RPMI7951 (cell line): ENCODE data around the gene IER2. TPM values are rescaled to one million over a fixed set of nuclear protein-coding genes. Genes with fewer than 3 reads are reported as not detected.

ENCODE experiments used
- DNase-seq: peaks from one replicate; pipeline ENCODE4 v3.0.0-alpha.2; 2012; ENCODE audit warnings: low read depth
- total RNA-seq: library from RNA; depleted of rRNA; stranded (reverse); fragments of >200 nt; shearing (Covaris generic); gene quantifications from 2 replicates; pipeline ENCODE4 v1.2.3, GENCODE V29; 2014; rRNA removed

The IER2 gene
- 15.3 and 18.5 TPM in 2 replicates for total RNA-seq

DNA sequence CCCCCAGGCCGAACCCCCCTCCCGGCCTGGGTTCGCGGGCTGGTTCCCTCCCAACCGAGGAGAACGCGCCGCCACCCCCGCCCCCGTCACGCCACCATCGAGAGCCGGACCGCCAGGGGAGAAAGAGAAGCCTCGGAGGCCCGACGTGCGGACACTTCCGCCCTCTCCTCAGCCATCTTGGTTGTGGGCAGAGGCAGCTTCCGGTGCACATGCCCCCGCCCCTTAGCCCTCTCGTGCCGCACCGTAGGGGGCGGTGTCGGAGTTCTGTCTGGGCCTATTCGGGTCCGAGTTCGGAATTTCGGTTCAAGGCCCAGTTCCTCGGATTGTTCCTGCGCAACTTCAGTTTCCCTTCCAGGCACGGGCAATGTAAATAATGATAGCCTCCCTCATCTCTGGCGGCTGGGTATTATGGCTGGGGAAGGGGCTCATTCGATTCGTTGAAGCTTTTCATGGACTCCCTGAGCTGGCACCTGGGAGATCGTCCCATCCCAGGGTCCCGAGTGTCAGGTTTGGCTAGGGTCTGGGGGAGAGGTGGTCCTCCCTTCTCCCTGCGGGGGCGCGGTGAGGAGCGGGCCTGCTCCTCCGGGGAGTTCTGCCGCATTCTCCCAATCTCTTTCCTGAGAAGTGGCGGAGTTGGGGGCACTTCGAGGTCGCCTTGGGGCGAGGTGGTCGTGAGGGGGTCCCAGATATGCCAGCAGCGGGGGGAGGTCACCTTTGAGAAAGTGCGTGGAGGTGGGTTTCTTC lies at the start of gene IER2, which contains the start of gene STX10:
TSS of gene IER2 (plus strand) at position 225 of the 744 bp plus-strand sequence. CDS start 2,776 bp downstream, outside the sequence.
TSS of gene STX10 (minus strand) at position 189 of the 744 bp plus-strand sequence. CDS start 202 bp downstream, outside the sequence.
- peak; percentile 95 for DNase-seq

DNA sequence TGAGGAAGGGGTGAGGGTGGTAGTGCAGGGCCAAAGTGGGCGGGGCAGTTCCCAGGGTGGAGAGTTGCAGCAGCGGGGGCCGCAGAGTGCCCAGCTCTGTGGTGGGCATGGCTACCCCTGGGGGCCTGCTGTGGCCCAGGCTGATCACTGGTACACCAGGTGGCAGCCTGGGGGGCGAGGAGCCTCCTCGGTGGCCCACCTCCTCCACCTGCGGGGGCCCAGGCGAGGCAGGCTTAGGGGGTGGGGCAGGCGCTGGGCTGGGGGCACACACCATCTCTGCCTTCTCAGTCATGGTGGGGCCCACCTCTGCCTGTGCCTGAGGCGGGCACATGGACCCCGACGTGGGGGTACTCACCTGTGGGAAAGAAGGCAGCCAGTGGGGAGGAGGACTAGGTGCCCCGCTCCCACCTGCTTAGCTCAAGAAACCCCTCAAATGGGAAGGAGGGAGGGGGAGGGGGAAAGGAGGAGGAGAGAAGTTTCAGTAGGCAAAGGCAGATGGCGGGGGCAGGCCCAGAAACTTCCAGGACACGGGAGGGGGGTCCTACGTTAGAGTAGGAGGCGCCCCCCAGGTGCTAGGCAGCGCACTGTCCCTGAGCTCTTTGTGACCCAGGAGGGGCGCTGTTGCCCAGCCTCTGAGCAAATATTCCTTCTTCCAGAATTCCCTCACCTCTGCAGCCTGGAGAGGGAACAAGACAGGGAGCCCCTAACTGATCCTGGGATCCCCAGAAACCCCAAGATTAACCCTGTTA lies 49.2 kb upstream of the IER2 start:
- DNase-seq = no peak

DNA sequence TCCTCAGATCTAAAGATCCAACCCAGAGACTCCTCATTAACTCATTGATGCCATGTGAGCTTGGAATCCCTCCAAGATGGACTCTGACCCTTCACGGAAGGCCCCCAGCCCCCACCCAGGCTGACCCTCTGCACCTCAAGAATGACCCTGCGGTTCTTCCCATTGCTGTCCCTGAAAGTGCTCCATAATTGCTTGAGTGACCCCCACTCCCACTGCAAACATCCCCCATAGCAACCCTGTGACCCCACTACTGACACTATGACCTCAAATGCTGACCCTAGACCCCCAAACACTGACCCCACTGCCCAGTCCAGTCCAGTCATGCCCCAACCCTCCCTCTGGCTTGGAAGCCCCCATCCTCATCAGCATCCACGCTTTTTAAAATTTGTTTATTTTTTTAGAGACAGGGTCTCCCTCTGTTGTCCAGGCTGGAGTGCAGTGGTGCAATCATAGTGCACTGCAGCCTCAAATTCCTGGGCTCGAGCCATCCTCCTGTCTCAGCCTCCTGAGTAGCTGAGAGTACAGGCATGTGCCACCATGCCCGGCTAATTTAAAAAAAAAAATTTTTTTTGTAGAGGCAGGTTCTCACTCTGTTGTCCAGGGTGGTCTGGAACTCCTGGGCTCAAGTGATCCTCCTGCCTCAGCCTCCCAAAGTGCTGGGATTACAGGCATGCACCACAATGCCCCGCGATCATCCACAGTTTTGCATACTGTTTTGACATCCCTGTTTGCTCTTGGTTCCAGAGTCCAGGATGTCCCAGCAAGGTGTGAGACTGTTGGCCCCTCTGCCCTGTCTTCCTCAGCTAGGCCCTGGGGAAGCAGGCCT lies 48.4 kb upstream of the IER2 start:
- DNase-seq = no peak

- no peak for DNase-seq
These were observed 47.9 kb upstream of the IER2 start for GRCh38 chr19:13102416-13102665.

DNA sequence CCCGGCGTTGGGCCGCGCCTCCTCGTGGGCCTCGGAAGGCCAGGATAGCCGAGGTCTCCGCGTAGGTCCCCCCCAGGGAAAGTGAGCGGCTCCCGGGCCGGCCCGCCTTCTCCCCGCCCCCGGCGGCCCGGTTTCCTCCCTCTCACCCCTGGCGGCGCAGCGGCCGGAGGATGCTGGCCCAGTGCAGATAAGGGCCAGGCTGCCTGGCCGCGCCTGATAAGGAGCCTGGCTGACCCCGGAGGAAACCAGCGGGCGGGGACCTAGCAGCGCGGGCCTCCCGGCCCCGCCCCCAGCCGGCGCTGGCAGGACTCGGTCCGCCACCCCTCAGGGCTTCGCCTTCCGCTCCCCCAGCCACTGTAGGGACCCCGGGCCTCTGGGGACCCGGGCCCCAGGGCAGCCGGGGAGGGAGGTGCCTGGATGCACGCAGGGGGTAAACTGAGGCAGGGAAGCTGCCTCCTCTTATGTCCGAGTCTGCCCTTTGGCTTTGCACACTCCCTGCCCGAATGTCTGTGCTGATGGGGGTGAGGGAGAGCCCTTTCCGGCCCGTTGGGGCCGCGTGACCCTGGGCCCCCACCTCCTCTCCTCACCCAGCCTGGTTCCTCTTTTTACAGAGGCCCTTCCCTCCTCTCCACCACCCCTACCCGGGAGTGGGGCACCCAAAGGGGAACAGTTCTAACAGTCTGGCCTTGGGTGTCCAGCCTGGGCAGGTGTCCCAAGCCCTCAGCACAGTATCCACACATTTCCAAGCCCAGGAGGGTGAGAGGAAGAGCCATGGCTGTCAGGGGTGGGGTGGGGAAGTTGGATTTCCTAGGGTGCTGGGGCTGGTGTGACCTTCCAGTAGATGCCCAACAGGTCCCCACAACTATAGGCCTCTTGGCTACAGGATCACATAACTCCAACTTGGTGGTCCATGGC lies 47.3 kb upstream of the IER2 start, which contains the start of gene LYL1:
TSS of gene LYL1 (minus strand) at position 193 of the 915 bp plus-strand sequence. CDS start 1,687 bp downstream, outside the sequence.
- peak; percentile 81 for DNase-seq

- no peak for DNase-seq
These were observed 46.4 kb upstream of the IER2 start for GRCh38 chr19:13103581-13104359.

DNA sequence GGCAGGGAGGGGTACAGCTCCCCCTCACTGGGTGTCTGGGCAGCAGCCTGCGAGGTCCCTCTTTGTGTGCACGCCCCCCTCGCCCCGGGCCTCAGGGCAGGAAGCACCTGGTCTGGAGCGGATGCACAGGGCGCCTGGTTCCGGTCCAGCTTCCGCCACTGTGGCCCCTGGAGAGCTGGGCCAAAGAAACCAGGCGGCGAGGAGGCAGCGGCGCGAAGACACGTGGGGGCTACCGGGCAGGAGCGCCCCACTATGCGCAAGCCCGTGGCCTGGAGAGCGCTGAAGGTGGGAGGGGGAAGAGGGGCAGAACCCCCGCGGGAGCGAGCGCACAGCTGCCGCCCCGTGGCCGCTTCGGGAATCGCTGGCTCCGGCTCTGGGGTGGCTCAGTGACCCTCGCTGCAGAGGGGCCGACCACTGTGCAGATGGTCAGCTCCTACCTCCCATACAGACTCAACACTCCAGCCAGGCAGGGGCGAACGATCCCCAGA lies 45.8 kb upstream of the IER2 start:
- DNase-seq = no peak

DNA sequence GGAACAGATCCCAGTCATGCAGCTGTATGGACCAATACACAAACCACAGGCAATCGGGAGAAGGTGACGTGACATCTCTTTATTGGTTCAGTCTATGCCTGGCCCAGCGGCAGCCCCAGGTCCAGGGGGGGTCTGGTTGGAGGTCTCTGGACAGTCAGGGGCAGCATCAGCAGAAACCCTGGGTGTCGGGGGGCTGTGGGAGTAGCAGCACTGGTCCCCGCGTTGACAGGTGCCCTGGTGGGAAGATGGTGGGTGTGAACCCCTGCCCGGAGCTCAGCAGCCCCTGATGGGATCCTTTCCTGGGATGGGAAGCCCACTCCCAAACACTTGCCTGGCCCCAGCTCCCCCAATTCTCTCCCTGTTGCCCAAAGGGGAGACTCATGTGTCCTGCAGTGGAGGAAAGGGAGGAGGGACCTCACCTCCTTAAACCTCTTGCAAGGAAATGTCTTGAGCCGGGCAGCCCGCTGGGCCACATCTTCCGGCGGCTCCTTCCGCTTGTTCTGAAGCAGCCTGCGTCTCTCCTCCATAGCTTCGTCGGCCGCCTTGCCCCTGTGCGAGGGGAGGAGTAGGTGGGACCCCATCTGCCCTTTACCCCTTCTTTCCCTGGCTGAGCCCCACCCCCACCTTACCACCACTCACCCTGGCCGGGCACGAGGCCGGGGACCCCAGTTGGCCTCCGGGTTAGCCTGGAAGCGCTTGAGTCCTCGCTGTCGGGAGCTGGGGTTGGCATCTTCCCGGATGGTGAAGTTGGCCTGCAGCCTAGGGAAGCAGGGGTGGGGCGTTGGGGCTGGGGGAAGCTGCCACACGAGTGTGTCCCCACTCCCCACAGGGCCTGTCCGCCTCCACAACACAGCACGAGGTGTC lies 45.1 kb upstream of the IER2 start:
- no peak for DNase-seq

DNA sequence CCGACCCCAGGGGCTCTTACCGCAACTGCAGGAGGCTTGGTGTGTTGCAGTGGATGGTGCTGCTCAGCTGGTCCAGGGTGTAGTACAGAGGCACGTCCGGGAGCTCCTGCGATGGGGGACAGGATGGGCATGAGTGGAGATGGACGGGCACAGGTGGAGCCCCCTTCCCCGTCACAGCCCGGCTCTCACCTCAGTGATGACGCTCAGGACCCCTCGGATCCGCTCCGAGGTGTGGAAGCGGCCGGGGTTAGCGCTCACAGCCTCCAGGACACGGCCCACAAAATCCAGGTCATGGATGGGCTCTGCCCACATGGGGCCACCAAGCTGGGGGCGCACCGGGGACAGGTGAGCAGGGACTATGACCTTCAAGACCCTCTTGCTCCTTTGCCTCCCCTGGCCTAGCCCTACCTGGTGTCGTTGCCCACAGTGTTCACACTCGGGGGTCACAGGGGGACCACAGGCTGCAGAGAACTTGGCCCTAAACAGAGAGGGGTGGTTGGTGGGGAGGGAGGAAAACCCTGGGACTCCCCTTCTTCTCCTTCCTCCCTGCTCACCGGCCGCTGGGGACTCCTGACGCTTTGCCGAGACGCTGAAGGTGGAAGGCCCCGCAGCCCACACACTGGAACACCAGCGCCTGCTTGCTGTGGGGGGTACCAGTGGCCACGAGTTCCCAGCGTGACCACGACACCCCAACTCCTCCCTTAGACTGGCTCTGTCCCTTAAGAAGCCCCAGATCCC lies 40.7 kb upstream of the IER2 start:
- DNase-seq = no peak

GRCh38 chr19:13110099-13110610 lies 40.1 kb upstream of the IER2 start:
- no peak for DNase-seq

- no peak for DNase-seq
These were observed 37.7 kb upstream of the IER2 start for GRCh38 chr19:13112555-13112954.

DNA sequence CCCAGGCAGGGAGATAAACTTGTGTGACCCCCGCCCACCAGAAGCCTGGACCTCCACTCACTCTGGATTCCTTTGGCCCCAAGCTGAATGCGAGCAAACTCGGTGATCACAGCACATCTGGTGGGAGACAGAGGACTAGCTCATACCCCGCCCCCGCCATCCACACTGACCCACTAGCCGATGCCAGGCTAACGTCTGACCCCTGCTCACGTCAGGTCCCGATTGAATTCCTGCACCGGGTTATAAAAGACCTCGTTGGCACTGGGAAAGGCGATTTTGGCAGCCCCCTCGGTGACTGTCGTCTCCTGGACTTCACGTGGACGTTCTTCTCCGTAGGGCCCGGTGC lies 34.3 kb upstream of the IER2 start:
- DNase-seq = no peak

DNA sequence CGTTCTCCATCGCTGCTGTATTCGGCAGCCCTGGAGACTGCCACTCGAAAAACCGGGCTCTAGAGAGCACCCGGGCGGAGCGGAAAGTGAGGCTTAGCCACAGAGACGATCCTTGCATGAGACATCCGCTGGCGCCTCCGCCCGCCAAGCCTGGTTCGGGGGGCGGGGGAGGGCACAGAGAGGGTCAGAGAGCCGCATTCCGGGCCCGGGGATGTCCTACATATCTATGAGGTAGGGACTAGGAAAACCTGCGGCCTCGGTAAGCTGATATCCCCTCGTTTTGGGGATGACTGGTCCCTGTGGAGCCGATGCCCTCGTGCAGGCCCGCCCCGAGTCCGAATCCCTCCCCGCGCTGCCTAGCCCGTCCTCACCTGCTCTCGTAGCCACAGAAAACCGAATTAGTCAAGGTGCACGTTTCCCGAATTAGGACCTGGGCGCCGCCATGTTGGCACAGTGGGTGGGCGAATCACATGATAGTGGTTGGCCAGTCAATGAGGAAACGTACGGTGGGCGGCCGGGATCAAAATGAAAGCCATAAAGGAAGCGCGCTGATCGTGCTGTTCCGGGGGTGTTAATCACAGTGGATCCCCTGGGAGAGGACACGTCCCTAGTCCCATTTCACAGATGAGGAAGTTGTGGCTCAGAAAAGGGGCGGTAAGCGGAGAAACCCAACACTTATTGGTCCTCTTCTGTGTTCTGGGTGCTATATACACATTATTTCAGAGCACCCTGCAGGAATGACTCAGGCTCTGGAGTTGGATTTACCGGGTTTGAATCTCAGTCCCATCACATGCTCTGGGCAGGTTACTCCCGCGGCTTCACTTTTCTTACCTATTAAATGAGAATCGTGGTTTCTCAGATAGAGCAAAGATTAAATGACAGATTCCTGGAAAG lies 33.7 kb upstream of the IER2 start, which contains the start of gene TRMT1:
TSS of gene TRMT1 (minus strand) at position 459 of the 894 bp plus-strand sequence. CDS start at position 118, 341 bp downstream.
- DNase-seq = peak; percentile 94

DNA sequence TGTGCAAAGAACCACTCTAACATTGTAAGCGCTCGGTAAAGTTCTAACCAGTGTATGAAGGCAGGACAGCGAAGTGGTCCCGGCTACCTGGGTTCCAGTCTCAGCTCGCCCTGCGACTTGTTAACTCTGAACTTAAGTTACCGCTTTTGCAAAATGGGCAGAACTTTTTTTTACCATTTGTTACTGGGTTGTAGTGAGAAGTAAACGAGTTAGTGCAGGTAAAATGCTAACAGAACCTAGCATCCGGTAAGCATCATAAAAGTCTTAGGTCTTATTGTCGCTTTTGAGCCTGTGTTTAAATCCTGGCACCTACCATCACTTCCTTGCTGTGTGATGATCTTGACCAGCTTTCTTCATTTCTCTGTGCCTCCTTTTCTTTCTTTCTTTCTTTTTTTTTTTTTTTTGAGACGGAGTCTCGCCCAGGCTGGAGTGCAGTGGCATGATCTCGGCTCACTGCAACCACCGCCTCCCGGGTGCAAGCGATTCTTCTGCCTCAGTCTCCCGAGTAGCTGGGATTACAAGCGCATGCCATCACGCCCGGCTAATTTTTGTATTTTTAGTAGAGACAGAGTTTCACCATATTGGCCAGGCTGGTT lies 32.9 kb upstream of the IER2 start:
- peak; percentile 26 for DNase-seq

DNA sequence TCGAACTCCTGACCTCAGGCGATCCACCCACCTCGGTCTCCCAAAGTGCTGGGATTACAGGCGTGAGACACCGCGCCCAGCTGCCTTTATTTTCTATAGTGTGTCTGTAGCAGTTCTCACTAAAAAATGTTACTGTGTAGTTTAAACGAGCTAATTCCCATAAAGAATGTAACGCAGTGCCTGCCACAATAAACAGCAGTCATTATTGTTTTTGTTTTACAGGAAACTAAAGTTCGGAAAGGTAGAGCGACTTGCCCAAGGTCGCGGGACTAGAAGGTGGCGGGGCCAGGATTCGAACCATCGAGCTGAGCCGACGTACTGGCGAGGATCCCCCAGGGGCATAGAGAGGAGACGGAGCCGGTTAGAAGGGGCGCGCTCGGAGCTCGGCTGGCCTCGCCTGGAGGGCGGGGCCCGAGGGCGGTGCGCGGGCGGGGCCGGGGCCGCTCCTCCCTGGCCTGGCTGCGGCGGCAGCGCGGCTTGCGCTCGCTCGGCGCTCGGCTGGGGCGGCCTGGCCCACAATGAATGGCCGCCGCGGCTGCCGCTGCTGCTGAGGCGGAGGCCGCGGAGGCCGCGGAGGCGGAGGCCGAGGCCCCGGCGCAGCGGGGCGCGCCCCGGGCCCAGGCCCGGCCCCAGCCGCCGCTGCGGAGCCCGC lies 32.3 kb upstream of the IER2 start, which contains the start of gene NACC1:
TSS of gene NACC1 (plus strand) at position 493 of the 652 bp plus-strand sequence. CDS start 16,944 bp downstream, outside the sequence.
- peak; percentile 89 for DNase-seq
